Effector memory CD4-positive, alpha-beta T cell (primary cell): Measurements from ENCODE around the gene ENTPD6.
A peak's percentile ranks its signal among the peaks of the same experiment; 100 is the strongest.

ENCODE experiments used
- DNase-seq, 3 donors: peaks; one replicate each; pipeline ENCODE4 v3.0.0-alpha.2; 2020
- H3K27ac ChIP-seq: 2 replicates; pipeline ENCODE4 v1.7.0; 2013; ENCODE audit warnings: mild to moderate bottlenecking, low read length, moderate library complexity; ENCODE audit not compliant: insufficient read depth, poor library complexity, severe bottlenecking
- H3K27me3 ChIP-seq: replicated peaks from 2 replicates; pipeline ENCODE4 v1.7.0; 2013; ENCODE audit warnings: mild to moderate bottlenecking, low read length; ENCODE audit not compliant: insufficient read depth, control insufficient read depth, poor library complexity, severe bottlenecking
- H3K36me3 ChIP-seq: 2 replicates; pipeline ENCODE4 v1.7.0; 2013; ENCODE audit warnings: mild to moderate bottlenecking, low read length, moderate library complexity; ENCODE audit not compliant: control insufficient read depth, insufficient read depth
- H3K4me1 ChIP-seq: 2 replicates; pipeline ENCODE4 v1.7.0; 2013; ENCODE audit warnings: low read length, mild to moderate bottlenecking; ENCODE audit not compliant: control insufficient read depth, insufficient read depth, poor library complexity, severe bottlenecking
- H3K4me3 ChIP-seq: 2 replicates; pipeline ENCODE4 v1.7.0; 2013; ENCODE audit warnings: low read length, low read depth, mild to moderate bottlenecking; ENCODE audit not compliant: insufficient read depth, poor library complexity, severe bottlenecking
- H3K9me3 ChIP-seq: 2 replicates; pipeline ENCODE4 v1.7.0; 2013; ENCODE audit warnings: mild to moderate bottlenecking, low read length, moderate library complexity; ENCODE audit not compliant: control insufficient read depth

The ENTPD6 gene

GRCh38 chr20:25187635-25188034 lies 7.9 kb upstream of the ENTPD6 start:
- DNase-seq = no peak
- Histone ChIP-seq H3K4me1 (no peaks in the 10 kb centered on the region), H3K4me3 (no peak overlapping the region), H3K27ac (no peak overlapping the region), H3K27me3 (peaks cover 5% of the 10 kb centered on the region), H3K9me3 (no peaks in the 10 kb centered on the region), H3K36me3 (no peaks in the 10 kb centered on the region)

- no peak for DNase-seq
- H3K9me3 ChIP-seq = no peaks in the 10 kb centered on the region
- no peak overlapping the region for H3K27ac ChIP-seq
- peaks cover 5% of the 10 kb centered on the region for H3K27me3 ChIP-seq
- no peak overlapping the region for H3K4me3 ChIP-seq
- H3K4me1 ChIP-seq = no peaks in the 10 kb centered on the region
- no peaks in the 10 kb centered on the region for H3K36me3 ChIP-seq
Observed at GRCh38 chr20:25188218-25188617, 7.3 kb upstream of the ENTPD6 start.

- no peak overlapping the region for H3K4me3 ChIP-seq
Observed at GRCh38 chr20:25191051-25191450, 4.5 kb upstream of the ENTPD6 start.

GRCh38 chr20:25191689-25192088 lies 3.8 kb upstream of the ENTPD6 start:
- Histone ChIP-seq H3K27ac (no peak overlapping the region), H3K4me1 (peaks cover 10% of the 10 kb centered on the region), H3K4me3 (no peak overlapping the region)

More at GRCh38 chr20:25191051-25191450, 4.5 kb upstream of the ENTPD6 start:
- Histone ChIP-seq H3K27ac (no peak overlapping the region), H3K27me3 (peaks cover 5% of the 10 kb centered on the region), H3K9me3 (no peaks in the 10 kb centered on the region), H3K4me1 (peaks cover 3% of the 10 kb centered on the region), H3K36me3 (no peaks in the 10 kb centered on the region)
- DNase-seq = no peak

GRCh38 chr20:25193843-25194242 lies 1.7 kb upstream of the ENTPD6 start:
- no peak for DNase-seq

More at GRCh38 chr20:25191689-25192088, 3.8 kb upstream of the ENTPD6 start:
- H3K27me3 ChIP-seq = peaks cover 5% of the 10 kb centered on the region
- no peaks in the 10 kb centered on the region for H3K36me3 ChIP-seq
- no peak for DNase-seq
- H3K9me3 ChIP-seq = no peaks in the 10 kb centered on the region

GRCh38 chr20:25194333-25194972 lies 1.1 kb upstream of the ENTPD6 start:
- Histone ChIP-seq H3K9me3 (no peaks in the 10 kb centered on the region), H3K36me3 (no peaks in the 10 kb centered on the region), H3K27me3 (no peaks in the 10 kb centered on the region), H3K4me3 (peak overlapping the region; percentile 84), H3K27ac (no peak overlapping the region), H3K4me1 (peaks cover 14% of the 10 kb centered on the region)
- no peak for DNase-seq

More at GRCh38 chr20:25193843-25194242, 1.7 kb upstream of the ENTPD6 start:
- Histone ChIP-seq H3K9me3 (no peaks in the 10 kb centered on the region), H3K27ac (no peak overlapping the region), H3K4me1 (peaks cover 14% of the 10 kb centered on the region), H3K27me3 (no peaks in the 10 kb centered on the region), H3K36me3 (no peaks in the 10 kb centered on the region), H3K4me3 (no peak overlapping the region)

GRCh38 chr20:25195962-25196785 lies 662 bp downstream of the ENTPD6 start:
- Histone ChIP-seq H3K9me3 (no peaks in the 10 kb centered on the region), H3K4me3 (peak overlapping the region; percentile 84), H3K36me3 (no peaks in the 10 kb centered on the region), H3K4me1 (peaks cover 14% of the 10 kb centered on the region), H3K27ac (peak overlapping the region; percentile 76), H3K27me3 (no peaks in the 10 kb centered on the region)
- DNase-seq = peak in 1 of 3 donors; percentile 11

GRCh38 chr20:25196786-25197120 lies 1.2 kb downstream of the ENTPD6 start:
- H3K27me3 ChIP-seq = no peaks in the 10 kb centered on the region
- no peak for DNase-seq
- peaks cover 14% of the 10 kb centered on the region for H3K4me1 ChIP-seq
- H3K9me3 ChIP-seq = no peaks in the 10 kb centered on the region
- H3K4me3 ChIP-seq = peak overlapping the region; percentile 84
- peak overlapping the region; percentile 76 for H3K27ac ChIP-seq
- H3K36me3 ChIP-seq = no peaks in the 10 kb centered on the region

- Histone ChIP-seq H3K27ac (peak overlapping the region; percentile 76), H3K4me3 (no peak overlapping the region), H3K27me3 (no peaks in the 10 kb centered on the region), H3K4me1 (peaks cover 14% of the 10 kb centered on the region), H3K36me3 (no peaks in the 10 kb centered on the region), H3K9me3 (no peaks in the 10 kb centered on the region)
- peak in 2 of 3 donors; percentile 10 to 21 for DNase-seq
Observed at GRCh38 chr20:25197183-25197869, 1.8 kb downstream of the ENTPD6 start.

GRCh38 chr20:25197870-25198190 lies 2.3 kb downstream of the ENTPD6 start:
- Histone ChIP-seq H3K36me3 (no peaks in the 10 kb centered on the region), H3K4me1 (peaks cover 14% of the 10 kb centered on the region), H3K4me3 (no peak overlapping the region), H3K9me3 (no peaks in the 10 kb centered on the region), H3K27ac (no peak overlapping the region), H3K27me3 (no peaks in the 10 kb centered on the region)
- no peak for DNase-seq
